Spleen (tissue), 7 donors: ENCODE results near the gene DECR2.

Source experiments
- CTCF ChIP-seq, 11 experiments: fragments of 200-600 bp in 7 of 11; fragments of 450-650 bp in 4 of 11; sonication (generic) in 4 of 11; IDR thresholded peaks in 8 of 11; conservative IDR thresholded peaks in 3 of 11; 1 replicate in 7 of 11; 2 replicates in 4 of 11; pipeline versions ENCODE4 v1.4.0 to v1.8.0; 2016 to 2021; ENCODE audit warnings: antibody characterized with exemption in 11 of 11, inconsistent platforms in 4 of 11, mild to moderate bottlenecking in 1 of 11
- POLR2A ChIP-seq, 3 donors: fragments of 450-650 bp; IDR thresholded peaks; one replicate each; pipeline ENCODE4 v1.5.1; 2017; ENCODE audit warnings: antibody characterized with exemption in 3 of 3, mild to moderate bottlenecking in 1 of 3
- POLR2AphosphoS5 ChIP-seq, 3 donors: sonication (generic); formaldehyde crosslinking; IDR thresholded peaks; one replicate each; pipeline ENCODE4 v1.5.1; 2017; ENCODE audit warnings: antibody characterized with exemption in 3 of 3
- donor health status: DM: no; HTN: no; CAD: no; lungs with moderate emphysema.
- donor health status: DM: no; HTN: no; CAD: no.
- donor health status: DM: no; HTN: no; CAD: no.

- no peak for TF ChIP-seq CTCF (IDR thresholded peaks at IDR 0.05 in 8 of 11, conservative IDR thresholded peaks at IDR 0.05 in 3 of 11)
- TF ChIP-seq POLR2A (IDR thresholded peaks at IDR 0.05), result no peak
- peak; percentile 10 to 47 (median 40) for TF ChIP-seq POLR2AphosphoS5 (IDR thresholded peaks at IDR 0.05)
Measured at GRCh38 chr16:457732-458400, 56.2 kb downstream of the DECR2 start.
